Kidney (tissue), 14 donors: ENCODE results near the gene PNLIPRP1. TPM values are rescaled to one million over a fixed set of nuclear protein-coding genes. Genes with fewer than 3 reads are reported as not detected.

Source experiments
- DNase-seq, 5 donors: peaks; one replicate each; pipeline ENCODE4 v3.0.0-alpha.2; 2013 to 2020
- FAIRE-seq: peaks from 2 replicates; lab custom pipeline; 2012; peaks lifted over from hg19 to GRCh38; lab: Jason Lieb, UNC
- H3K27ac ChIP-seq, 2 donors: one replicate each; pipeline ENCODE4 v1.7.0; 2013; ENCODE audit warnings: low read depth in 2 of 2, low read length in 2 of 2, inconsistent platforms in 1 of 2
- H3K27me3 ChIP-seq: one replicate; pipeline ENCODE4 v1.7.1; 2013; ENCODE audit warnings: low read length, inconsistent platforms; ENCODE audit not compliant: control insufficient read depth, insufficient read depth
- H3K36me3 ChIP-seq, 3 donors: one replicate each; pipeline versions ENCODE4 v1.7.0 to v1.7.1; 2013; ENCODE audit warnings: low read length in 3 of 3, control low read depth in 1 of 3, inconsistent platforms in 1 of 3; ENCODE audit not compliant: insufficient read depth in 3 of 3, control insufficient read depth in 2 of 3
- H3K4me1 ChIP-seq, 3 donors: one replicate each; pipeline versions ENCODE4 v1.7.0 to v1.7.1; 2013; ENCODE audit warnings: low read length in 3 of 3, inconsistent platforms in 1 of 3, low read depth in 1 of 3; ENCODE audit not compliant: control insufficient read depth in 2 of 3, insufficient read depth in 2 of 3
- H3K4me3 ChIP-seq, 3 donors: one replicate each; pipeline versions ENCODE4 v1.7.0 to v1.8.1; 2013; ENCODE audit warnings: low read length in 3 of 3, control low read depth in 1 of 3, inconsistent platforms in 1 of 3
- H3K9ac ChIP-seq, 3 donors: one replicate each; pipeline versions ENCODE4 v1.7.0 to v1.7.1; 2013; ENCODE audit warnings: low read length in 3 of 3, control low read depth in 1 of 3, inconsistent platforms in 1 of 3
- H3K9me3 ChIP-seq, 3 donors: one replicate each; pipeline versions ENCODE4 v1.7.0 to v1.7.1; 2013; ENCODE audit warnings: low read length in 3 of 3, control low read depth in 1 of 3, inconsistent platforms in 1 of 3; ENCODE audit not compliant: control insufficient read depth in 2 of 3, insufficient read depth in 1 of 3
- CTCF ChIP-seq: IDR thresholded peaks from 3 replicates; pipeline ENCODE4 v1.5.1; 2012; ENCODE audit warnings: mild to moderate bottlenecking, moderate library complexity, borderline replicate concordance; ENCODE audit not compliant: insufficient read depth; ENCODE audit errors: extremely low read depth
- intact Hi-C: fragments of 100-400 bp; cut with DNase I; formaldehyde crosslinking; loops from one replicate; pipeline ENCODE4 v1.11.1; 2022
- polyA plus RNA-seq: library from polyadenylated mRNA; stranded (reverse); fragments of 350-450 nt; fragmentation: Illumina TruSeq; extraction: RNeasy Lipid Tissue Mini Kit (QIAGEN cat#74804); gene quantifications from one replicate; pipeline ENCODE4 v1.2.3, GENCODE V29; 2014; ENCODE audit warnings: low read depth, low replicate concordance; ENCODE audit not compliant: insufficient read depth
- total RNA-seq: library from RNA; stranded (reverse); fragmentation: NEBNext Ultra II Directional; extraction: Animal tissue kit (Norgen Biotek cat#: 25700); gene quantifications from one replicate; pipeline ENCODE4 v1.2.1, GENCODE V29; 2021
- donor health status: control.
- donor health status: control.
- donor health status: control.
- donor health status: control.
- donor health status: control.
- donor health status: DM: yes; HTN: yes; CAD: no.
- donor health status: Normal renal cell carcinoma (clear cell type).

Gene PNLIPRP1
- total and polyA plus RNA-seq, 2 donors from 2014 or later = not detected

DNA sequence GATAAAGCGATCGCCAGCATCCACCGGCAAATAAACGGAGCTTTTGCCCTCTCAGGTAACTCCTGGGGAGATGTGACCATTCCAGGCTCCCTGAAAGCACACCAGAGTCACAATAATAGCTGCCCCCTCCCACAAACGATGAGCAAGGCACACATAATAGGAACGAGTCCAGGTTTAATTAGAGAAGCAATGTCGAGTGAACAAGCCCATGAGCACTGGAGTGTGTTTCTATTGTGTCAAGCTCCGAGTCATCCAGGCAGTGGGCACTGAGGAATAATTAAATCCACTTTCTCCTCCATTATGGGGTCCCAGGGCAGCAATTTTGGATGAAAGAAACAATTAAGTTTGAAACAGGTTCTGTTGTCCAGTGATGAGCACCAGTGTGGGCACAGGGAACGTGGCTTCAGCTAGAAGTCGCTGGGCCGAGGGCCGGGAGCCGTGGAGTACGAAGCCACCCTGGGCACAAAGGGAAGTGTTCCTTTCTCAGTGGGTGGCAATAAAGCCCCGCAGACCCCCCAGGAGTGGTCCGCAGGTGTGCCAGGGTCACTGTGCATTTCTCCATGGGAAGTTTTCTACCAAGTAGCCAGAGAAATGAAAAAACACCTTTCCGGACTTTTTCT lies 41.9 kb downstream of the PNLIPRP1 start:
- H3K9ac ChIP-seq = no peak overlapping the region
- no peaks in the 10 kb centered on the region for H3K4me1 ChIP-seq
- H3K36me3 ChIP-seq = no peaks in the 10 kb centered on the region
- intact Hi-C loops = no loop called here
- H3K4me3 ChIP-seq = no peak overlapping the region
- no peak for DNase-seq
- H3K27ac ChIP-seq = no peak overlapping the region
- no peaks in the 10 kb centered on the region for H3K27me3 ChIP-seq
- TF ChIP-seq CTCF = no peak
- no peak for FAIRE-seq
- no peaks in the 10 kb centered on the region for H3K9me3 ChIP-seq

GRCh38 chr10:116633216-116633600 lies 42.4 kb downstream of the PNLIPRP1 start:
- Histone ChIP-seq H3K4me1 (no peaks in the 10 kb centered on the region), H3K9ac (no peak overlapping the region), H3K9me3 (no peaks in the 10 kb centered on the region), H3K36me3 (no peaks in the 10 kb centered on the region), H3K27me3 (no peaks in the 10 kb centered on the region), H3K4me3 (no peak overlapping the region), H3K27ac (no peak overlapping the region)
- intact Hi-C loops = no loop called here
- no peak for DNase-seq
- no peak for FAIRE-seq
- TF ChIP-seq CTCF = no peak

DNA sequence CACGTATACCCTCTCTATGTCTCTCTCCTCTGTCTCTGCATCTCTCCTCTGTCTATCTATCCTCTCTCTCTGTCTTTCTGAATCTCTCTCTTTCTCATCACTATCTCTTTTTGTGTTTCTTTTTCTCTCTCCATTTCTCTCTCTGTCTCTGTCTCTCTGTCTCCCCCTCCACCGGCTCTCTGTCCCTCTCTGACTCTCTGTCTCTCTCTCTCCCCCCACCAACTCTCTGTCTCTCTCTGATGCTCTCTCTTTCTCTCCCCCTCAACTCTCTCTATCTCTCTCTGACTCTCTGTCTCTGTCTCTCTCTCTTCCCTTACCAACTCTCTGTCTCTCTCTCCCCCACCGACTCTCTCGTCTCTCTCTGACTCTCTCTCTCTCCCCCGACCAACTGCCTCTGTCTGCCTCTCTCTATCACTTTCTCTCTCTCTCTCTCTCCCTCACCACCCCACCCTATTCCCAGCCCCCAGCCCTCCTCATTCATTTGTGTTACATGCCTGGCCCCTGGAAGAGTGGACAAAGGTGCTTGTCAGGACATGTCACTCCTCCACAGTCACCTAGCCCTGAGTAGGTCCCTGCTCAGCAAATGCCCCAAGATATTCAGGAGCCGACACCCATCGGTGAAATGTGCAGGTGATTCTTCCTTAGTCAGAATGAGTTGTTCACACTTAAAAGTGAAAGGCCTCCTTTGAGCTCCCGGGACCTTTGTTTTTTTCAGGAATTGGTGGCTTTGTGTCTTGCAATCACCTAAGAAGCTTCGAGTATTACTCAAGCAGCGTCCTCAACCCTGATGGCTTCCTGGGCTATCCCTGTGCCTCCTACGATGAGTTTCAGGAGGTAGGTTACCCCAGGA lies 43.6 kb downstream of the PNLIPRP1 start:
- TF ChIP-seq CTCF = no peak
- DNase-seq = no peak
- H3K4me1 ChIP-seq = no peaks in the 10 kb centered on the region
- no peak for FAIRE-seq
- no peaks in the 10 kb centered on the region for H3K9me3 ChIP-seq
- H3K27me3 ChIP-seq = no peaks in the 10 kb centered on the region
- H3K4me3 ChIP-seq = no peak overlapping the region
- intact Hi-C loops = no loop called here
- H3K9ac ChIP-seq = no peak overlapping the region
- no peak overlapping the region for H3K27ac ChIP-seq
- H3K36me3 ChIP-seq = no peaks in the 10 kb centered on the region
